Inflammatory macrophage (primary cell): ENCODE measurements around the gene SLC6A17.

Source experiments
- DNase-seq, 2 donors: peaks; one replicate each; pipeline ENCODE4 v3.0.0-alpha.2; 2020 to 2022

SLC6A17 gene

DNA sequence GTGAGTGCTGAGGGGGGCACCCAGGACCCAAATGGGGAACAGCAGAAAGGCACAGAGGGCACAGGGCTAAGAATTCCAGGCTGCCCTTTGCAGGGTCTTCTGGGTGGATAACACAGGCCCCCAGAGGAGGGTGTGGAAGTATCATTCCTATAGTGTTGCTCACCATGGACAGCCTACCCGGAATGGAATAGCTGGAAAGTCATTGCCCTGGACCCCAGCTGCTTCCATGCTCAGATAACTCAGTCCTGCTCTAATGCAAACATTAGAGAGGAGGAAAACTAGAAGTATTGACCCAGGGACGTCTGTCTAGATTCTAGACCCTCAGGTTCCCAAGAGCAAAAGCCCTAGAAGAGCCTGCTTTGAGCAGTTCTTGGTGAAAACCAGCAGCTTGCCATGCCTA lies 24.7 kb downstream of the SLC6A17 start:
- no peak for DNase-seq

DNA sequence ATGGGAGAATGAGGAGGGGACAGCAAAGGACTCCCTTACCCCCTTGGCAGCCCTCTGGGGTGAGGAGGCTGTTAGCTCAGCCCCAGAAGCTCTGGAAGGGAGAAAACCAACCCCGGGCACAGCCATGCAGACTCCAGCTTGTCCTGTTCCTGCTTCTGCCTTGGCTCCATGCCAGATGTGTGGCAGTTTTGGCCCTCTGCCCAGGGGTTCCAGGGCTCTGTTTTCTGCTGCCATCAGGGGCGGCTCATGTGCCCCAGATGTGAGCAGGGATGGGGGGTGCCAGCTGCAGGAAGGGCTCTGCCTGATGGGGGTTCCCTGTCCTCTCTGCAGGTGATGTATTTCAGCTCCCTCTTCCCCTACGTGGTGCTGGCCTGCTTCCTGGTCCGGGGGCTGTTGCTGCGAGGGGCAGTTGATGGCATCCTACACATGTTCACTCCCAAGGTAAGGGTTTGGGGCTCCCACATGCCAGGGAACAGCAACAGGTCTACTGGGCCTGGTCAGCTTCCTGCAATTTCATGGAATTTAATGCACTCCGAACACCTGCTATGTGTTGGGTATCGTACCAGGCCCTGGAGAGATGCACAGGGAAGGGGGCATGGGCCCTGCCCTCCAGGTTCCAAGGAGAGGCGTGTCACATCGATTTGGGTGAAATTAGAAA lies 26.1 kb downstream of the SLC6A17 start:
- peak in 1 of 2 donors; percentile 5 for DNase-seq

DNA sequence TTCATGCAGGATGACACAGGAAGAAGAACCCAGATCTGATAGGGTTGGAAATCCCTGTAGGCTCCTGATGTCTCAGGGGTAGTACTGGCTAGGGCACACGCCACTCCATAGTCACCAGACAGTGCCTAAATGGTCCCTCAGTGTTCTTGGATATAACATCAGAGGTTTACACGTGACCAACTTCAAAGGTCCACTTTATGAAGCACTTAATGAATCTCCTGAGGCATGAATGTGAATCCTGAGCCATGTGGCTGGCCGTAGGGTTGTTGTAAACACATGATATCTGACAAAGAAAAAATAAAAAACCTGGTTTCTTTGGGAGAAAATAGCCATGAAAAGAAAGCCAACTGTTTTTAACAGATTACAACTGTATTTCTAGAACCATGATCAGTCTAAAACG lies 27.5 kb downstream of the SLC6A17 start:
- no peak for DNase-seq

DNA sequence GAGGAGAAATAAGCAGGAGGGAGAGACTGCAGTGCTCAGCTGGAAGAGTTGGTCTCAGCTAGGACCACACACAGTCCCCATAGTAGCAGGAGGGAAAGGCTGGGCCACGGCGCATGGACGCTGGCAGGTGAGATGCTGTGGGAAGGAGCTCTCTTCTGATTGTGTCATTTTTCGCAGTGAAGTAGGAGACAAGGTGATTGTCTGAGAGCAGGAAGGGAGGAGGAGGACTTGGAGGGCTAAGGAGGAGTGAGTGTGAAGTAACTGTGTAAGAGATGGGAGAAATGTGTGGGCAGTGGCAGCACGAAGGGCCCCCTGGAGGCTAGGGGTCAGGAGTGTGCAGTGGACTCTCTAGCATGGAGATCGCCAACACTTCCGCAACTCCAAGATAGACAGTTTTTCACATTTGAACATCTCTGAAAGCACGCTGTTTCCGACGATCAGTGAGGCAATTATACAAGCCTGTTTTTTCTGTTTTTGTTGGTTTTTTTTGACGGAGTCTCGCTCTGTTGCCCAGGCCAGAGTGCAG lies 33.4 kb downstream of the SLC6A17 start:
- DNase-seq: no peak

DNA sequence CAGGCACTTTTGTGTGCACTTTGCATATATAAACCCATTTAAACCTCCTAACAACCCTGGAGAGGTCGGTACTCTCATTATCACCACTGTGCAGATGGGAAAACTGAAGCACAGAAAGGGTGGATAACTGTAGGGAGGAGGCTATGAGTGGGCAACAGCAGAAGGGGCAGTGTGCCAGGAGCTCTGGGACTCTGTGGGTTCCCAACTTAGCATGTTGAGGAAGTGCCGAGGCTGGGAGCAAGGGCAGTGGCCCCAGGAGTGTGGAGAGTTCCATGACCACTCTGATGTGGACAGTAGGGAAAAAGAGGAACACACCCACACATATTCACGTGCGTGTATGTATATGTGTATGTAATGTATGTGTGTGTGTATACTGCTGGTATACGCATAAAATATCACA lies 34.2 kb downstream of the SLC6A17 start:
- DNase-seq: peak; percentile 52 to 60

DNA sequence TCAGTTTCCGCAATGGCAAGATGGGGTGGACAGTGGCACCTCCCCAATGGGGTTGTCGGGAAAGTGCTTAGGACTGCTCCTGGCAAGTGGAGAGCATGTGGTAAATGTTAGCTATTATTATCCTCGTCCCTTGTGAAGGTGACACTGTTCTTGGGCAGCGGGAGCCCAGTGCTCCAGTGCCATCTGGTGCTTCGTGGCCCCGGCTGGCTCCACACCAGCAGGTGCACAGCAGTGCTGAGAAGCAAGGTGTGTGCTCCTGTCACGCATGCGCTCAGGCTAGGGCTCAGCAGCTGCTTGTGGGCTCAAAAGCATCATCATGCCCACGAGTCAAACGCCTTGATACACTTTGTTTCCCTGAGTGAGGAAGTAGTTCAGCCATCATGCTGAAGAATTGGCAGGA lies 34.9 kb downstream of the SLC6A17 start:
- DNase-seq: peak in 1 of 2 donors; percentile 6

DNA sequence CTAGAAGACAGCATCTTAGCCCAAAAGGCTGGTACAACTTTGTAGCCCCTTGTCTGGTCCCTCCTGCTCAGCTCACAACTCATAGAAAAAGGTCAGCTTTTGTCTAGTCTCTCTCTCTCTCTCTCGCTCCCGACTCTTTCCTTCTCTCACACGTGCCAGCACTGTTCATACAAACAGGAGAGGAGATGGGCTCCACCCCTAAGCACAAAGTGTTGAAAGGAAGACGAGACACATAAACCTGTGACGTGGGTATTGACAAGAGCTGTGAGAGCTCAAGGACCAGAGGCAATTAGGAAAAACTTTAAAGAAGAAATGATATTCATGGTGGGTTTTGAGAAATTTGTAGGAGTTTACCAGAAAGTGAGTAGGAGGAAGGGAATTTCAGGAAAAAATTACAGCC lies 36.3 kb downstream of the SLC6A17 start:
- DNase-seq: no peak

DNA sequence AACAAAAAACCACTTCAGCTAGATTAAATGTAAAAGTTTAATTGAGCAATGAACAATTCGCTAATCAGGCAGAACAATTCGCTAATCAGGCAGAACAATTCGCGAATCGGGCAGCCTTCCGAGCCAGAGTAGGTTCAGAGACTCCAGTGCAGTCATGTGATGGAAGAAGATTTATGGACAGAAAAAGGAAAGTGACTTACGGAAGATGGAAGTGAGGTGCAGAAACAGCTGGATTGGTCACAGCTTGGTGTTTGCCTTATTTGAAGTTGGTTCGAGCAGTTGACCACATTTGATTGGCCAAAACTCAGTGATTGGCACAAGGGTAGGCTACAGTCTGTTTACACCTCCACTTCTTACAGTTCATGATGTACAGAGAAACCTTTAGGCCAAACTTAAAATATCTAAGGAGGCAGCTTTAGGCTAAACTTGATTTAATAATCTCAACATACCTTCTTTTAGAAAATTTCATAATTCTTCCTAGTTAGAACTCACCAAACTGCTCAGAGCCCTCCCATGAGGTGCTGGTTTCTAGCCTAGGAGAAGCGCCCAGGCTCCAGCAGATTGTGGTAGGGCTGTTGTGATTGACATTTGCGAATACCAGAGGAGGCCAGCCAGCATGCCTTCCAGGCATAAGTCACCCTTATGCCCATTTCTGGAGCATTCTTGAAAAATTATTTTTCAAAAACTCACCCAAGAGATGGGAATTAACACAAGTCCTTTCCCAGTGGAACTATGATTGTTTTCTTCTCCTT lies 37.0 kb downstream of the SLC6A17 start:
- no peak for DNase-seq

DNA sequence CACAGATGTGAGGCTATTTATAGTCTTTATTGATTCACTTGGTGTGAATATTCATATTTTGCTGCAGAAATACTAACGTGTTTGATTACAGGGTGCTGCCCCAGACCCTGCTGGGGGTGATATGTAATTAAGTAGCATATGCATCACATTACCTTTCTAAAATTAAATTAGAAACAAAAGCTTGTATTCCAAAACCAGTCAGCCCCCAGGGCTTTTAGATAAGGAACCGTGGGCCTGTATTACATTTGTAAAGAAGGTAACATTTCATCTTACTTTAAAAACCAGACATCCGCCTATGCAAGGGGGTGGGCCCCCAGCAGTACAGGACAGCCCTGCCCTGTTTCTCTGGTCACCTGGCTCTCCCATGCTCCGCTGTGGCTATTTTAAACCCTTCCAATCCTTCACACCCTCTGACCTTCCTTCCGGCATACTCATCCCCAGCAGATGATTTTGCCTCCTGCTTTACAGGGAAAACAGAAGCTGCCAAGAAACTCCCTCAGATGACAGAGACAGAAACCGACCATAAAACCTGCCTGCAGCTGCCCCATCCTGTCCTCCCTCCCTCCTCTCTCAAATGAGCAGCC lies 37.8 kb downstream of the SLC6A17 start:
- DNase-seq: no peak

DNA sequence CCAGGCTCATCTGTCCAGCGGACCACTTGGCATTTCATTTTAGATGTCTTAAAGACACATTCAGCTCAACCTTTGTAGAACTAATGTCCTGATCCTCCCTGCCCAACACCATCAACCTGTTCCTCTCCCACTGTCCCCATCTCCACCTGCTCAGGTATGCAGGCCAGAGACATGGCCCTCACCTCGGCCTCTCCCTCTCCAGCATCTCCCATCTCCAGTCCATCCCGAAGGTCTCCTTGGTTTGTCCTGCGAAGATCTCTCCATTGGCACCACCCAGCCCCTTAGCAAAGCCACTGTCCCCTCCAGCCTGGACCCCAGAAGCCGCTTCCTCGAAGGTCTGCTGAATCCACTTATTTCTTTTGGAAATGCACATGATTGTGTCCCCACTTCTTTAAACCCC lies 38.9 kb downstream of the SLC6A17 start:
- DNase-seq: no peak

DNA sequence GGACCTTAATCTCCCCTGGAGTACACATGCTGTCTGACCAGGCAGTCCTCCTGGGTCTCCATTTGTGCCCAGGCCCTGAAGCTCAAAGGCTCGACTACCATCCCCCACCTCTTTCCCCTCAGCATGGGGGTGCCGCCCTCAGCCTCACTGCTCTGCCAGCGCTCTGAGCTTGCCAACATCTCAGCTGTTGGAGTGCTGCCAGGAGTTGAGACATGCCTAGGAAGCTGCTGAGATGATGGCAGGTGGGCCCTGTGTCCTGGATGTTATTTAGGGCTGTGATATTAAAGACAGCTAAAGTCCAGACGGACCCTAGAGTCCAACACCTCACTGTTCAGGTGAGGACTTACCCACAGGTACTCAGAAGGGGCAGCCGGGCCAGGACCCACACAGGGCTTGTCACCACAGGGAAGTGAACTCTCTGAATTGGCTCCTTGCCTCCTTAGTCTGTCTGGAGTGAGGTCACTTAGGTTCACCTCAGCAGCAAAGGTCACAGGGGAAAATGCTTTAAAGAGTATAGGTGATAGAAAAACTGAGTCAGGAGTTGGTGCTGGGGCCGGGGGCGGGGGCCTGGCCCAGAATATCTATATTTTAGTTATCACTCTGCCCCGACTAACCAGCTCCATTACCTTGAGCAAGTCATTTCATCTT lies 40.1 kb downstream of the SLC6A17 start:
- DNase-seq: no peak

DNA sequence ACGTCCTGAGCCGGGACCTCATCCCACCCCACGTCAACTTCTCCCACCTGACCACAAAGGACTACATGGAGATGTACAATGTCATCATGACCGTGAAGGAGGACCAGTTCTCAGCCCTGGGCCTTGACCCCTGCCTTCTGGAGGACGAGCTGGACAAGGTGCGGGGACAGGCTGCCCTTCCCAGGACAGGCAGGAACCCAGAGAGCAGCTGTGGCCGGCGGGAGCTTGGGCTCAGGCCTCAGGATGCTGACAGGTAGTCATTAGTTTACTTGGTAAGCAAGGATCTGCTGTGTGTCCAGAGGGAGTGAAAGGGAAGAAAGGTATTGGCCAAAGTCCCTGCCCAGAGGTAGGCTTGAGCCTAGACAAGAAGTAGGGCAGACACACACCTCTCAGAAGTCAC lies 42.2 kb downstream of the SLC6A17 start:
- no peak for DNase-seq

DNA sequence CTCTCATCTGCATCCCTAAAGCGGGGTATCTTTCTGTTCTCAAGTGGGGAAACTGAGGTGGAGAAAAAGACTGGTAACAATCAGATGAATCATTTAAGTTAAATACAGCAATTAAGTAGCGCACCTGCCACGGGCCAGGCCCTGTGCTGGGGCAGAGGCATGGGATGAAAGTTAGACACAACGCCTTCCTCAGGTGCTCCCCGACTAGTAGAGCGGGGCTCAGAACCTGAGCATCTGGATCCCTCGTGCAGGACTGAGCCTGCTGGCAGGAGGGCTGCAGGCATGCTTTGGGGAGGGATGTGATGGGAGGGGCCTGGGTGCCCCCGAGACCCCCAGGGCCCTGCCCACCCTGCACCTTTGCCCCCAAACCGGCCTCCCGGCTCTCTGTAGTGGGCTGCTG lies 44.9 kb downstream of the SLC6A17 start:
- no peak for DNase-seq

DNA sequence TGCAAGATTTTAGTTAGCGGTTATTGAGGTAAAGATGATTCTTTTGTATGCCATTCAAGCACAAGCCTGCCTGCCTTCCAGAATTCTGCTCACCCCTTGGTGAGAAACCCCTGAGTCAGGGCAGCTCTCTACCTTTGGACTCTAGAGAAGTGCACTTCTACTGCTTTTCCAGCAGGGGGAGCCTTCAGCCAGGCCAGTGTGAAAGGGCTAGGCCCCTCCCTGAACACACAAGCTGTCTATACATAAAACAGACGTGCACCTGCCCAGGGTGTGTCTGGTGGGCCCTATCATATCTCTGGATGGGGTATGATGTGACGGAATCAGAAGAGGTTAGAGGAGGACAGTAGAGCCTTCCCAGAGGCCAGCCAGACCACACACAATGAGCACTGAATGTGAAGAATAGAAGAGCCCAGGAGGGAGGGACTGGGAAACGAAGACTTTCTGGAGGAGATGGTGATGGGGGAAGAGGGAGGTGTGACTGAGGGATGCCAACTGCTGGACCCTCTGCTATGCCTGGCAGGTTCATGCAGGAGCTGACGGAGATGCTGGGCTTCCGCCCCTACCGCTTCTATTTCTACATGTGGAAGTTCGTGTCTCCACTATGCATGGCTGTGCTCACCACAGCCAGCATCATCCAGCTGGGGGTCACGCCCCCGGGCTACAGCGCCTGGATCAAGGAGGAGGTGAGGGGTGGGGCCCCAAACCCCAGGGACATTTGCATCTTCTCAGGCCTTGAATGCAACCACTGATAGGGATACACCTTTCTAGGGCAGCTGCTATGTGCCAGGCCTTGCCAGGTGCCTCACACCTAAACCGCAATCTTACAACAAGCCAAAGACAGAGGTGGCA lies 46.8 kb downstream of the SLC6A17 start:
- DNase-seq: peak; percentile 41 to 48

DNA sequence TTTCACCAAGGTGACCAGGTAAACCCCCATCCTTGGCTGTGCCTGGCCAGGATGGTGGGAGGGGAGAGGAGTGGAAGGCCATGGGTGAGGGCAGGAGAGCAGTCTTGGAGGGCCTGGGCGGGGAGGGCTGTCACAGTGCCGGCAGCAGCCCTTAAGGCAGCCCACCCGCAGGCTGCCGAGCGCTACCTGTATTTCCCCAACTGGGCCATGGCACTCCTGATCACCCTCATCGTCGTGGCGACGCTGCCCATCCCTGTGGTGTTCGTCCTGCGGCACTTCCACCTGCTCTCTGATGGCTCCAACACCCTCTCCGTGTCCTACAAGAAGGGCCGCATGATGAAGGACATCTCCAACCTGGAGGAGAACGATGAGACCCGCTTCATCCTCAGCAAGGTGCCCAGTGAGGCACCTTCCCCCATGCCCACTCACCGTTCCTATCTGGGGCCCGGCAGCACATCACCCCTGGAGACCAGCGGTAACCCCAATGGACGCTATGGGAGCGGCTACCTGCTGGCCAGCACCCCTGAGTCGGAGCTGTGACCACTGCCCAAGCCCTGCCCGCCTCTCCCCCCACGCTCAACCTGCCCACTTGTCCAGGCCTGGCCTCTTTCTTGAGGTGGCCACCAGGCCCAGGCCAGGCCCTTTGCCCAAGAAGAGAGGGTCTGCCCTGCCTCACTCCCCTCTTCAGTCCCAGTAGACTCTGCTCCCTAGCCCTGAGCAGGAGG lies 47.8 kb downstream of the SLC6A17 start:
- DNase-seq: no peak

DNA sequence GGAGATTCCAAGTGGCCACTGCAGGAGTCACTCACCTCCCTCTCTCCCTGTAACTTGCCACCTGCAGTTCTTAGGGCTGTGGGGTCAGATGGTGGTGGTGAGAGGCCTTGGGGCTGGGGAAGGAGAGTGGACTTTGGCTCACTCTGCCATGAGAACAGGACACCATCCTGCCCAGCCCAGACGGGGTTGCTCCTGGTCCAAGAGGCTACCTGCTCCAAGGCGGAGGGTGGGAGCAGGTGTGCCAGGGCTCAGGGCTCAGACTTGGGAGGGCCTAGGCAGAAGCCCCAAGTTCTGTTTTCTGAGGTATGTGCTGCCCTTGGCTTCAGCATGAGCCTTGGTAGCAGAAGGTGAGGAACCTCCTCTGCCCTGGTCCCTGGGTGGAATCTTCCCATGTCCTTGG lies 48.5 kb downstream of the SLC6A17 start:
- DNase-seq: no peak

DNA sequence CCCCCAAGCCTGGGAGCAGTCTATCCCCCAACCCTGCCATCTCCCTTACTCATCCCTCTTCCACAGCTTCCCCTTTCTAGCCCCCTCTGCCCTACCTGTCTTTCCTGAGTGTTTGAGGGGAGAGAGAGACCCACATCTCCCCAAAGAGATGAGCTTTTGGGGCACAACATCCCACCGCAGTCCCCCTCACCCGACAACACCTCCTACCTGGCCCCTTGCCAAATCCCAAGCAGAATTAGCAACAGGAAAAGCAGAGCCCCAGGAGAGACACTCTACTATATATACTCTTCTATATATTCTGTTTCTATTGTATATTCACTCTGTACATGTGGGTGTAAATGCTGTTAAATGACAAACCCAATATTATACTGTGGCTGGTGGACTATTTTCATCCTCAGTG lies 49.9 kb downstream of the SLC6A17 start:
- DNase-seq: no peak

DNA sequence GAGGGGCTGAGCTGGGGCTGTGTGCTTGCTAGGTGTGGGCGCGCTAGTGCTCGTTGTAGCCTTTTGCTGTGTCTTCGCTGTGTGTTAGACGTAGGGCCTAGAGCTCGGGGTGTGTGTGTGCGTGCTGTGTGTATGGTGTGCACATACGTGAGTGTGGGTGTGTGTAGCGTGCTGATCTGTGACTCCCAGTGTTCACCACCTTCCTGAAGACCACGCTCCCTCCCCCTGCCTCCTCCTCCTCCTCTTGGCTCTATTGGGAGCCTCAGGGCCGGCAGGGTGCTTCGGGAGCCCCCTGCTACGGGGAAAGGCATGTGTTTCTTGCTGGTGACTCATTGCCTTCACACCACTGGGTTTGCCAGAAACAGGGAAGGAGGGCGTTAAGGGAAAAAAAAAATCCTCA lies 50.4 kb downstream of the SLC6A17 start:
- DNase-seq: no peak

DNA sequence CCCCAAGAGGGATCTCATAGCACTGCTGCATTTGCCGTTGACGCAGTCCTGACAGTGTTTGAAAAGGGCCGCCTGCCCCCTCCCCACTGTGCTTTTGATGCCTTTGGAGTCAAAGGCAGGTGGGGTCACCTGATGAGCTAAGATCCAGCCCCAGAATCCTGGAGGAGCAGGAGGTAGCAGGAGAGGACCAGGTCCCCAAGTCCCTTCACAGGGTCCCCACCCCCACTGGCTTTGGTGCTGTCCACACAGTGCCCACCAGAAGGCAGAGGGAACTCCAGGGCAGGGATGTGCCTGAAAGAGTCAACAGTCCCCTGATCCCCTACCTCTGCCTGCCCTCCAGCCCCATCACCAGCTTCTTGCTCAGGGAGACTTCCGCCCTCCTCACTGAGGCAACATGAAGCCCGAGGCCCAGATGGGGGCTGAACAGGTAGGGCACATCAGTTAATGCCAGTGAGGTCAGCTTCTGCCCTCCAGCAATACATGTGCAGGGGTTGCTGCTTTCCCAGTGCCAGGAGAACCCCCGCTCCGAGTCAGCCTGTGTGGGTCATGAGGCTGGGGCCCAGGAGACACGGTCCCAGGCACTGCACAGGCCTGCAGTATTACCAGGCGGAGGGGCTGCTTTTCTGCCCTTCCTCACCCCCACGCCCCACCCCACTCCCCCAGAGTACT lies 51.0 kb downstream of the SLC6A17 start:
- no peak for DNase-seq

DNA sequence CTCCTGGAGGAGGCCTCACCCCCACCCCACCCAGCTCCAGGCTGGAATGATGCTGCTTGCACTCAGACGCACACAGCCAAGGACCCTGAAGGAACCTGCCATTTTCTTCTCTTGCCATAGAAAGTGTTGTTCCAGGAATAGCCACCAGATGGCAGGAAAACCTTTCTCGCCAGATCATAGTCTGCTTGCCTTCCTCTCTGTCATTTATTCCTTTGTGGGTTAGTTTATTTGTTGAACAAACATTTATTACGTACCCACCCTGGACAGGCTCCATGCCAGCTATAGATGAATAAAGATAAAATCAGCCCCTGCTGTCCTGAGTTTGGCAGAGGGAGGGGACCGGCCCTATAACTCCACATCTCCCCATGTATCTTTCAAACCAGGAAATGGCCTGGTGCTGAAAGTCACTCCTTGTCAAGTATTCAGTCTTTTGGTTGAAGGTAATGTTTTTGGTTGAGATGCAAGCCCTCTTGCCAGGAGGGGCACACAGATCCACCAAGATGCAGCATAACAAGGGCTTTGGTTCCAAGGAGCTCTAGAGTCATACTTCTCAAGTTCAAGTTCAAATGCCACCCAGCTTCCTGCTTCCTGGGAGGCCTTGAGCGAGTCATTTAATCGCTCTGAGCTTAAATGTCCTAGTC lies 52.8 kb downstream of the SLC6A17 start:
- DNase-seq: peak; percentile 75 to 79

DNA sequence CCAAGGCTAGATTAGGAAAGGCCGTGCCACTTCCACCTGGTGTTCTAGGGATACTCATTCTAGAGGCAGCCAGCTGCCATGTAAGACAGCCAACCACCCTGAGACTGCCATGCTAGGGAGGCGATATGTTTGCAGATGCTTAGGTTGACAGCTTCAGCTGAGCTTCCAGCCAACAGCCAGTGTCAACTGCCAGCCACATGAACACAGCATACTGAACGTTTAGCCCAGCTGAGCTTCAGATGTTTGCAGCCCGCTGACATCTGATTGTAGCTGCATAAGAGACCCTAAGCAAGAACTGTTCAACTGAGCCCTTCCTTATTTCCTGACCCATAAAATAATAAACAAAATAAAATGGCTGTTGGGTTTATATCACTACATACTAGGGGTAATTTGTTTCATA lies 54.9 kb downstream of the SLC6A17 start:
- no peak for DNase-seq
